ENCODE measurements around the gene CD55. TPM values are rescaled to one million over a fixed set of nuclear protein-coding genes. Genes with fewer than 3 reads are reported as not detected.
A peak's percentile ranks its signal among the peaks of the same experiment; 100 is the strongest.

The CD55 gene
- total RNA-seq, 4 donors from 2014 or later, result 75.2 to 428 (median 110) TPM

GRCh38 chr1:207306023-207306422 is 15.5 kb upstream of the CD55 start:
- Histone ChIP-seq H3K4me3 (no peak overlapping the region), H3K9me3 (no peaks in the 10 kb centered on the region), H3K36me3 (no peaks in the 10 kb centered on the region), H3K4me1 (peaks cover 10 to 20% of the 10 kb centered on the region in 2 donors), H3K27ac (no peak overlapping the region), H3K27me3 (no peaks in the 10 kb centered on the region)
- intact Hi-C loops (cut with DNase I; ENCODE audit: low total_unique reads), result no loop called here
- no peak for ATAC-seq
- DNase-seq, result no peak
- in situ Hi-C loops (cut with MboI; ENCODE audit: low sequenced_read_pairs in 4 of 4), result loop anchor here in 1 of 4 donors (25.0 kb wide), 1 partner anchor 594 kb away; no protein-coding TSS in a partner anchor
- TF ChIP-seq POLR2A (IDR thresholded peaks at IDR 0.05), result no peak
- TF ChIP-seq, protein P1, sequence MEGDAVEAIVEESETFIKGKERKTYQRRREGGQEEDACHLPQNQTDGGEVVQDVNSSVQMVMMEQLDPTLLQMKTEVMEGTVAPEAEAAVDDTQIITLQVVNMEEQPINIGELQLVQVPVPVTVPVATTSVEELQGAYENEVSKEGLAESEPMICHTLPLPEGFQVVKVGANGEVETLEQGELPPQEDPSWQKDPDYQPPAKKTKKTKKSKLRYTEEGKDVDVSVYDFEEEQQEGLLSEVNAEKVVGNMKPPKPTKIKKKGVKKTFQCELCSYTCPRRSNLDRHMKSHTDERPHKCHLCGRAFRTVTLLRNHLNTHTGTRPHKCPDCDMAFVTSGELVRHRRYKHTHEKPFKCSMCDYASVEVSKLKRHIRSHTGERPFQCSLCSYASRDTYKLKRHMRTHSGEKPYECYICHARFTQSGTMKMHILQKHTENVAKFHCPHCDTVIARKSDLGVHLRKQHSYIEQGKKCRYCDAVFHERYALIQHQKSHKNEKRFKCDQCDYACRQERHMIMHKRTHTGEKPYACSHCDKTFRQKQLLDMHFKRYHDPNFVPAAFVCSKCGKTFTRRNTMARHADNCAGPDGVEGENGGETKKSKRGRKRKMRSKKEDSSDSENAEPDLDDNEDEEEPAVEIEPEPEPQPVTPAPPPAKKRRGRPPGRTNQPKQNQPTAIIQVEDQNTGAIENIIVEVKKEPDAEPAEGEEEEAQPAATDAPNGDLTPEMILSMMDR (IDR thresholded peaks at IDR 0.05 in 4 of 5, conservative IDR thresholded peaks at IDR 0.05 in 1 of 5), result no peak

GRCh38 chr1:207306603-207307002 is 14.9 kb upstream of the CD55 start:
- ATAC-seq, result no peak
- Histone ChIP-seq H3K27ac (no peak overlapping the region), H3K9me3 (no peaks in the 10 kb centered on the region), H3K27me3 (no peaks in the 10 kb centered on the region), H3K4me1 (peaks cover 10 to 26% of the 10 kb centered on the region in 2 donors), H3K36me3 (no peaks in the 10 kb centered on the region), H3K4me3 (no peak overlapping the region)
- no peak for DNase-seq
- in situ Hi-C loops (cut with MboI; ENCODE audit: low sequenced_read_pairs in 4 of 4), result loop anchor here in 1 of 4 donors (25.0 kb wide), 1 partner anchor 594 kb away; no protein-coding TSS in a partner anchor
- intact Hi-C loops (cut with DNase I; ENCODE audit: low total_unique reads), result no loop called here
- no peak for TF ChIP-seq POLR2A (IDR thresholded peaks at IDR 0.05)
- TF ChIP-seq, protein P1 (IDR thresholded peaks at IDR 0.05 in 4 of 5, conservative IDR thresholded peaks at IDR 0.05 in 1 of 5), result no peak

DNA sequence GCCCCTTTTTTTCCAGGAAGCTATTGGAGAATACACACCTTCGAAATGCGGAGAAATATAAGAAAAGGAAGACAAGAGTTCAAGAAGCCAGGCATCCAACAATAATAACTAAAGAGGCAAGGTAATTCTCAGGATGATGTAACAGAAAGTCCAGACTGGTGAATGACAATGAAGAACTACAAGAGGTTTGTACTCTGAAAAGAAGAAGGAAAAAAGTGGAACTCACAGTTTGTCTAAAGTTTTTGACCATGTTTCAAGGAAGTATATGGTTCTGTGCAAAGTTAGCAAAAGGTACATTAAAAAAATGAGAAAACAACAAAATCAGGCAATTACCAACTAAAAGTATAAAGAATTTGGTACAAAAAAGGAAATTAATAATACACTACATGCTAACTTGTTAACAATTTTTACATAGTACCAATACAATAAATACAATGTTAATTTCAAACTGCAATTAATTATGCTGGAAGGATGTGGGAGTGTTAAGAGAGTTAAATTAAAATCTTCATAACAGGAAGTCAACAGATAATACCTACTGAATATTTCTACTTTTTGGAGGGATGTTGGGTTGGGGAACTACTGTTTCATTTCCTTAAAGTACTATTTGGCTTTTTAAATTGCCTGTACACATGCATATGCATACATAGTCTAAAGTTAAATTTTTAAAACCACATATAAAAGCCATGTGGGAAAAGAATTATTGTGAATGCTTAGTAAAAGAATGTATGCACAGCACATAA is 12.9 kb upstream of the CD55 start:
- DNase-seq (no peak), ATAC-seq (no peak)
- TF ChIP-seq POLR2A (IDR thresholded peaks at IDR 0.05), result no peak
- TF ChIP-seq, protein P1 (IDR thresholded peaks at IDR 0.05 in 4 of 5, conservative IDR thresholded peaks at IDR 0.05 in 1 of 5), result no peak
- Histone ChIP-seq H3K27ac (peak overlapping the region in 3 of 4 donors; percentile 84 to 89 (median 87)), H3K36me3 (no peaks in the 10 kb centered on the region), H3K9me3 (no peaks in the 10 kb centered on the region), H3K4me1 (peaks cover 26 to 38% of the 10 kb centered on the region in 2 donors), H3K4me3 (no peak overlapping the region), H3K27me3 (no peaks in the 10 kb centered on the region)
- in situ Hi-C loops (cut with MboI; ENCODE audit: low sequenced_read_pairs in 4 of 4) (loop anchor here in 1 of 4 donors (25.0 kb wide), 1 partner anchor 596 kb away; no protein-coding TSS in a partner anchor), intact Hi-C loops (cut with DNase I; ENCODE audit: low total_unique reads) (no loop called here)

DNA sequence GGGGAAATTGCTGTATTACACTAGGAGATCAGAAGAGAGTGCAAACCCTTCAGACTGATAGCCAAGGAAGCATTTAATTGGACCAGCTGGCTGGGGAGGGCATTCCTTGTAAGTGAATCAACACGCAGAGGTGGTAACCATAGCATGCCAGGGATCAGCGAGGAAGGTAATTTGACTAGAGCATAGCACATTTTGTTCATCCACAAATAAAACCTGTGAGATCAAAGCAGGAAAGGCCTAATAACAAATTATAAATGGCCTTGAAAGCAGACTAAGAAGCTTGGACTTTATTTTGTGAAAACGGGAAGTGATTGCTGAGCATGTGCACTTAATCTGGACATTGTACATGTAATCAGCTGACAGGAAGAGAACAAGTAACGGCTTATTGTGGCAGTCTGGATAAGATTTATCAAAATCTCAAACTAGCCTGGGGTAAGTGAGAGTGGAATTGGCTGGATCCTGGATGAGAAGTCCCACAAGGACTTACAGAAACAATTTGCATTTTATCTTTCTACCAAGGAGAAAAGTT is 11.7 kb upstream of the CD55 start:
- peak overlapping the region; percentile 84 to 92 (median 88) for H3K27ac ChIP-seq
- in situ Hi-C loops (cut with MboI; ENCODE audit: low sequenced_read_pairs in 4 of 4), result loop anchor here in 1 of 4 donors (25.0 kb wide), 1 partner anchor 598 kb away; no protein-coding TSS in a partner anchor
- peak; percentile 64 to 73 for DNase-seq
- H3K9me3 ChIP-seq, result no peaks in the 10 kb centered on the region
- peak overlapping the region; percentile 32 to 56 (median 50) for H3K4me3 ChIP-seq
- H3K4me1 ChIP-seq, result peaks cover 30 to 38% of the 10 kb centered on the region in 2 donors
- peak; percentile 87 to 92 for ATAC-seq
- TF ChIP-seq, protein P1 (IDR thresholded peaks at IDR 0.05 in 4 of 5, conservative IDR thresholded peaks at IDR 0.05 in 1 of 5), result no peak
- peak in 1 of 2 donors; percentile 58 for TF ChIP-seq POLR2A (IDR thresholded peaks at IDR 0.05)
- no peaks in the 10 kb centered on the region for H3K36me3 ChIP-seq
- intact Hi-C loops (cut with DNase I; ENCODE audit: low total_unique reads), result loop anchor here (10.0 kb wide), 1 partner anchor 935 kb away; the partner anchor contains the start of gene PLXNA2
- H3K27me3 ChIP-seq, result no peaks in the 10 kb centered on the region

Data from gastrocnemius medialis (tissue), 4 donors.